Measurements from ENCODE around the gene PPP1R9B. TPM values are rescaled to one million over a fixed set of nuclear protein-coding genes. Genes with fewer than 3 reads are reported as not detected.

PPP1R9B gene
- total and polyA plus RNA-seq, 2 experiments from 2014 or later, result 6.2 to 59.4 TPM

DNA sequence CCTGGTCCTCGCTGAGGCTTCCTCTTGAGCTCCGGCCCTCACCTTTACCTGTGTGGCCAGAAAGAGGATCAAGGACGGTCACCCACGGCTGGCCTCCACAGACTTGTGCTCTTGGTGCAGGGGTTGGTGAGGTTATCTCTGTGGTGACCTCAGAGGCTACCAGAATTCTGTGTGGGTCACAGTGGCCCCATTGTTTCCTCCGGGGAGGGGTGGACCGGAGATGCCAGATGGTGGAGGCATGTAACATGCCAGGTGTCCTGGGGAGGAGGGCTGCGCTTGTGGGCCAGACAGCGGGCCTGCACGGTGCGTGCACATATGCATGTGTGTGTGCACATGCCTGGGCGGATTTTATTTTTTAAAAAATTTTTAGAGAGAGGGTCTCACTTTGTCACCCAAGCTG lies 21.7 kb upstream of the PPP1R9B start:
- Histone ChIP-seq H3K4me3 (no peak overlapping the region), H3K27ac (no peak overlapping the region), H3K27me3 (no peaks in the 10 kb centered on the region), H3K36me3 (no peaks in the 10 kb centered on the region), H3K4me1 (ENCODE audit: low read depth) (peaks cover 11% of the 10 kb centered on the region), H3K9me3 (ENCODE audit: low read depth) (no peaks in the 10 kb centered on the region)
- no peak for DNase-seq (ENCODE audit: low read depth in 1 of 2, low spot score in 1 of 2)
- TF ChIP-seq, protein P1, sequence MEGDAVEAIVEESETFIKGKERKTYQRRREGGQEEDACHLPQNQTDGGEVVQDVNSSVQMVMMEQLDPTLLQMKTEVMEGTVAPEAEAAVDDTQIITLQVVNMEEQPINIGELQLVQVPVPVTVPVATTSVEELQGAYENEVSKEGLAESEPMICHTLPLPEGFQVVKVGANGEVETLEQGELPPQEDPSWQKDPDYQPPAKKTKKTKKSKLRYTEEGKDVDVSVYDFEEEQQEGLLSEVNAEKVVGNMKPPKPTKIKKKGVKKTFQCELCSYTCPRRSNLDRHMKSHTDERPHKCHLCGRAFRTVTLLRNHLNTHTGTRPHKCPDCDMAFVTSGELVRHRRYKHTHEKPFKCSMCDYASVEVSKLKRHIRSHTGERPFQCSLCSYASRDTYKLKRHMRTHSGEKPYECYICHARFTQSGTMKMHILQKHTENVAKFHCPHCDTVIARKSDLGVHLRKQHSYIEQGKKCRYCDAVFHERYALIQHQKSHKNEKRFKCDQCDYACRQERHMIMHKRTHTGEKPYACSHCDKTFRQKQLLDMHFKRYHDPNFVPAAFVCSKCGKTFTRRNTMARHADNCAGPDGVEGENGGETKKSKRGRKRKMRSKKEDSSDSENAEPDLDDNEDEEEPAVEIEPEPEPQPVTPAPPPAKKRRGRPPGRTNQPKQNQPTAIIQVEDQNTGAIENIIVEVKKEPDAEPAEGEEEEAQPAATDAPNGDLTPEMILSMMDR (IDR thresholded peaks at IDR 0.05; ENCODE audit: low read depth, low read length), result no peak

DNA sequence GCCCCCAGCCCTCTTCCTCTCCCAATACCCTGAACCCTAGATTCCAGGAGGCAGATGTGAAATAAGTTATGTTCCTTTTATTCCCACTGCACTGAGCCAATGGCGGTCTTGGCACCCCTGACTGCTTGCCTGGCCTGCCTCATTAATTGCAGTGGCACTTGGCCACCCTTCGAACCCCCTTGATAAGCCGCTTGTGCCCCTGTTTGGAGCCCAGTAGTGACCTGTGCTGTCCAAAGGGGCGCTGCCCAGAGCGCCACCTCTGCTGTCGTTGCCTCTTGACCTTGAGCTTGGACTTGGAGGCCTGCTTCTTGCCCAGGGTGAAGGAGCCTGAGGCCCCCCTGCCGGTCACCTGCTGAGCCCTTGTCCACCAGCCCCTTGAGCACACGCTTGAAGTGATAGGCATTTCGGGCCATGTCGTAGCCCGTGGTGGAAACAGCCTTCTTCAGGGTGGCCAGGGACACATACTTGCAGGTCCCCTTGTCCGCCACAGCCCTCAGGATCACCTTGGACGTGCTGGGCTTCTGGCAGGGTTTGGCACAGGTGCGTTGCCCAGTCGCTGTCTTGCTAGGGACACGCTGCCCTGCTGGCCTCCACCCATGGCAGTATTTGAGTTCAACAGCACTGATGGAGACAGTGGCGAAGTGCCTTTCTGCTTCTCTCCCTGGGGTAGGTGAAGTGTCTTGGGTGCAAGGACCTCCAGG lies 21.0 kb upstream of the PPP1R9B start:
- Histone ChIP-seq H3K27me3 (no peaks in the 10 kb centered on the region), H3K9me3 (ENCODE audit: low read depth) (no peaks in the 10 kb centered on the region), H3K4me3 (no peak overlapping the region), H3K27ac (no peak overlapping the region), H3K36me3 (no peaks in the 10 kb centered on the region), H3K4me1 (ENCODE audit: low read depth) (peaks cover 15% of the 10 kb centered on the region)
- DNase-seq (ENCODE audit: low read depth in 1 of 2, low spot score in 1 of 2), result no peak
- TF ChIP-seq, protein P1 (IDR thresholded peaks at IDR 0.05; ENCODE audit: low read depth, low read length), result no peak

DNA sequence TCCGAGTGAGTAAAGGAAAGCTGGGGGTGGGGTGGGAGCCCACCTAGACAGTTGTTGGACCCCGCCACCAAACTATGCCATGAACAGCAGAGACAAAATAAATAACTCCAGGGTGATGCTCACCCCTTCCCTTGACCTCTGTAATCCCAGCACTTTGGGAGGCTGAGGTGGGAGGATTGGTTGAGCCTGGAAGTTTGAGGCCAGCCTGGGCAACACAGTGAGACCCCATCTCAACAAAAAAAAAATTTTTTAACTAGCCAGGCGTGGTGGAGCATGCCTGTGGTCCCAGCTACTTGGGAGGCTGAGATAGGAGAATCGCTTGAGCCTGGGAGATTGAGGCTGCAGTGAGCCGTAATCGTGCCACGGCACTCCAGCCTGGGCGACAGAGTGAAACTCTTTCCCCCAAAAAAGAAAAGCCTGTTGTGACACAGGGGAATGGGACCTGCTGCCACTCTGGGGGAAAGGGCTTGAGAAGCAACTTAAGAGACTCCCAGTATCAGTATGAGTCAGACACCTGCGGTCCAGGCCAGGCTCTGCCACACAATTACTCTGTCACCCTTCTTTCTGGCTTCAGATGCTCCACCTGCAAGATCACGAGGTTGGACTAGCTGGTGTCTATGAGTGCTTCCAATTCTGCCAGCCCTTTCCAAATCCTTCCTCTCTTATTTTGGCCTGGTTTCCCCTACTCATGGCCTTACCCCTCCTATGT lies 20.3 kb upstream of the PPP1R9B start:
- no peaks in the 10 kb centered on the region for H3K27me3 ChIP-seq
- no peaks in the 10 kb centered on the region for H3K36me3 ChIP-seq
- no peak for DNase-seq (ENCODE audit: low read depth in 1 of 2, low spot score in 1 of 2)
- no peaks in the 10 kb centered on the region for H3K9me3 ChIP-seq (ENCODE audit: low read depth)
- no peak overlapping the region for H3K27ac ChIP-seq
- no peak overlapping the region for H3K4me3 ChIP-seq
- TF ChIP-seq, protein P1 (IDR thresholded peaks at IDR 0.05; ENCODE audit: low read depth, low read length), result no peak
- H3K4me1 ChIP-seq (ENCODE audit: low read depth), result peaks cover 22% of the 10 kb centered on the region

DNA sequence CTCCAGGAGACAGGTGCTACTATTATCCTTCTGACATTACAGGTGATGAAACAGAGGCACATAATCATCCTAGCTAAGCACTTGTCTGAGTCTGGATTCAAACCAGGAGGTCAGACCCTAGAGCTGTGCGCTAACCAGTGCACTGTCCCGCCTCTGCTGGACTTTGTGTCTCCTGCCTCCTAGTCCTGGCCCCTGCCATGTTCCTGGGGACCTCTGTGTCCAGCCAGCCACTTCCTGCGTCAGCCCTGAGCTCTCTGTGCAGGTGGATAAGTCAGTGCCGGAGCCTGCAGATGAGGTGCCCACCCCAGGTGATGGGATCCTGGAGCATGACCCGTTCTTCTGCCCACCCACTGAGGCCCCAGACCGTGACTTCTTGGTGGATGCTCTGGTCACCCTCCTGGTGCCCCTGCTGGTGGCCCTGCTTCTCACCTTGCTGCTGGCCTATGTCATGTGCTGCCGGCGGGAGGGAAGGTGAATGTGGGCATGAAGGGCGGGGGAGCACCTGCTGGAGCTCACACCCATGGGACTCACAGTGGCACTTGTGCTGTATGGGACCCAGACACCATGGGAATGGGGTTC lies 19.5 kb upstream of the PPP1R9B start:
- DNase-seq (ENCODE audit: low read depth in 1 of 2, low spot score in 1 of 2), result no peak
- H3K27ac ChIP-seq, result no peak overlapping the region
- TF ChIP-seq, protein P1 (IDR thresholded peaks at IDR 0.05; ENCODE audit: low read depth, low read length), result no peak
- H3K4me3 ChIP-seq, result no peak overlapping the region
- no peaks in the 10 kb centered on the region for H3K36me3 ChIP-seq
- H3K9me3 ChIP-seq (ENCODE audit: low read depth), result no peaks in the 10 kb centered on the region
- H3K4me1 ChIP-seq (ENCODE audit: low read depth), result peaks cover 29% of the 10 kb centered on the region
- no peaks in the 10 kb centered on the region for H3K27me3 ChIP-seq

DNA sequence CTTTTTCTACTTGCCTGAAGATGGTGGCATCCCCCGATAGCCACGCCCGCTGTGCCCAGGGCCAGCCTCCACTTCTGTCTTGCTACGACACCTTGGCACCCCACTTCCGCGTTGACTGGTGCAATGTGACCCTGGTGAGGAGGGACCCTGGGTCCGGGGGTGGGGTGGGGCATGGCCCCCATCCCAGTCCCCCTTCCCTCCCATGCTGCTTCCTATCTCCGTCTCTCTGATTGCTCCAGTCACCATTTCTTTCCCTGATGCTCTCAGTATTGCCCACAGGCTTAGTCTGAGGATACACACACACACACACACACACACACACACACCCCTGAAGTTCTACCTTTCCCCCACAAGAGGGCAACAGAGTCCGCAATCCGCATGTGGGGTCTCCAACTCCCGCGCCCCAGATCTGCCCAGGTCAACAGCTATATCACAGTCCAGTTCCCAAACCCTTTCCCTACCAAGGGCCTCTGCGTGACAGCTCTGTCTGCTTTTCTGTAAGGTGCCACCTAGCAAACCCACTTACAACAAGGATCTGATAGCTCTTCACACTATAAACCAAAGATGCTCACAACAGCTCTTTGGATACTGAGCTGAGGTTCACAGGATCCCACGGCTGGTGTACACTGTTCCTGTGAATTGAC lies 18.8 kb upstream of the PPP1R9B start:
- peaks cover 31% of the 10 kb centered on the region for H3K4me1 ChIP-seq (ENCODE audit: low read depth)
- H3K27me3 ChIP-seq, result no peaks in the 10 kb centered on the region
- TF ChIP-seq, protein P1 (IDR thresholded peaks at IDR 0.05; ENCODE audit: low read depth, low read length), result peak; percentile 89
- H3K4me3 ChIP-seq, result no peak overlapping the region
- H3K27ac ChIP-seq, result no peak overlapping the region
- no peaks in the 10 kb centered on the region for H3K36me3 ChIP-seq
- peak; percentile 75 to 80 for DNase-seq (ENCODE audit: low read depth in 1 of 2, low spot score in 1 of 2)
- no peaks in the 10 kb centered on the region for H3K9me3 ChIP-seq (ENCODE audit: low read depth)
